ENCODE results near the gene TNRC6A. TPM values are rescaled to one million over a fixed set of nuclear protein-coding genes. Genes with fewer than 3 reads are reported as not detected.

The TNRC6A gene
- total and polyA plus RNA-seq, 10 of the 15 experiments (the other 5 are each of a cell fraction or from before 2014, with no cell fraction given) = 4.6 to 41.3 (median 29.7) TPM

- CTCF ChIA-PET = interaction anchor here (1.0 to 2.1 kb wide), 3 partner anchors 9 to 14 kb away, joined by 3 to 6 read pairs (median 5); no protein-coding TSS in a partner anchor
- SMC1A ChIA-PET (ENCODE audit: uncharacterized antibody, unreplicated experiment) = interaction anchor here (0.9 to 2.4 kb wide), 4 partner anchors 10 to 30 kb away, joined by 3 to 11 read pairs (median 4); no protein-coding TSS in a partner anchor
- FAIRE-seq = no peak
- 100% methylated on average over 2 of the region's 2 CpGs for WGBS (ENCODE audit: insufficient coverage, insufficient replicate concordance, low lambda C conversion rate, missing lambda C conversion rate)
- Histone ChIP-seq H3K4me1 (ENCODE audit: control insufficient read depth, insufficient read depth, low read length) (peaks cover 7% of the 10 kb centered on the region), H3K27me3 (replicated peaks in 1 of 2; ENCODE audit: control insufficient read depth in 2 of 2, insufficient read depth in 2 of 2, low read length in 1 of 2) (no peaks in the 10 kb centered on the region), H3K27ac (ENCODE audit: control insufficient read depth, insufficient read depth) (no peak overlapping the region), H3K79me2 (ENCODE audit: control insufficient read depth, insufficient read depth, low read length) (peaks cover 73% of the 10 kb centered on the region), H3K9me3 (replicated peaks; ENCODE audit: control insufficient read depth, insufficient read depth, low read length) (no peaks in the 10 kb centered on the region), H3K36me3 (ENCODE audit: control insufficient read depth in 2 of 2, insufficient read depth in 2 of 2, low read length in 1 of 2) (peaks cover 0 to 8% of the 10 kb centered on the region in 2 experiments; a peak in 3 of 4 replicates), H3K4me3 (no peak overlapping the region), H4K20me1 (ENCODE audit: control insufficient read depth, insufficient read depth) (peaks cover 8% of the 10 kb centered on the region), H2AFZ (ENCODE audit: control insufficient read depth, low read depth, low read length) (no peak overlapping the region), H3K9ac (ENCODE audit: control insufficient read depth, insufficient read depth, low read length) (no peak overlapping the region), H3K4me2 (ENCODE audit: control insufficient read depth, insufficient read depth) (no peak overlapping the region)
- POLR2A ChIA-PET = no interaction called here
- intact Hi-C loops (cut with micrococcal nuclease; ENCODE audit: unreplicated experiment) = no loop called here
- ATAC-seq = no peak
- in situ Hi-C loops (cut with MboI) = no loop called here
- BruUV-seq (replicated peaks) = no TSS peak
- DNase-seq (ENCODE audit: low read depth, low spot score) = no peak
- RAD21 ChIA-PET (ENCODE audit: unreplicated experiment) = interaction anchor here (1.4 kb wide), 1 partner anchor 9 kb away, joined by 3 read pairs; no protein-coding TSS in a partner anchor
- TF ChIP-seq, protein P1, sequence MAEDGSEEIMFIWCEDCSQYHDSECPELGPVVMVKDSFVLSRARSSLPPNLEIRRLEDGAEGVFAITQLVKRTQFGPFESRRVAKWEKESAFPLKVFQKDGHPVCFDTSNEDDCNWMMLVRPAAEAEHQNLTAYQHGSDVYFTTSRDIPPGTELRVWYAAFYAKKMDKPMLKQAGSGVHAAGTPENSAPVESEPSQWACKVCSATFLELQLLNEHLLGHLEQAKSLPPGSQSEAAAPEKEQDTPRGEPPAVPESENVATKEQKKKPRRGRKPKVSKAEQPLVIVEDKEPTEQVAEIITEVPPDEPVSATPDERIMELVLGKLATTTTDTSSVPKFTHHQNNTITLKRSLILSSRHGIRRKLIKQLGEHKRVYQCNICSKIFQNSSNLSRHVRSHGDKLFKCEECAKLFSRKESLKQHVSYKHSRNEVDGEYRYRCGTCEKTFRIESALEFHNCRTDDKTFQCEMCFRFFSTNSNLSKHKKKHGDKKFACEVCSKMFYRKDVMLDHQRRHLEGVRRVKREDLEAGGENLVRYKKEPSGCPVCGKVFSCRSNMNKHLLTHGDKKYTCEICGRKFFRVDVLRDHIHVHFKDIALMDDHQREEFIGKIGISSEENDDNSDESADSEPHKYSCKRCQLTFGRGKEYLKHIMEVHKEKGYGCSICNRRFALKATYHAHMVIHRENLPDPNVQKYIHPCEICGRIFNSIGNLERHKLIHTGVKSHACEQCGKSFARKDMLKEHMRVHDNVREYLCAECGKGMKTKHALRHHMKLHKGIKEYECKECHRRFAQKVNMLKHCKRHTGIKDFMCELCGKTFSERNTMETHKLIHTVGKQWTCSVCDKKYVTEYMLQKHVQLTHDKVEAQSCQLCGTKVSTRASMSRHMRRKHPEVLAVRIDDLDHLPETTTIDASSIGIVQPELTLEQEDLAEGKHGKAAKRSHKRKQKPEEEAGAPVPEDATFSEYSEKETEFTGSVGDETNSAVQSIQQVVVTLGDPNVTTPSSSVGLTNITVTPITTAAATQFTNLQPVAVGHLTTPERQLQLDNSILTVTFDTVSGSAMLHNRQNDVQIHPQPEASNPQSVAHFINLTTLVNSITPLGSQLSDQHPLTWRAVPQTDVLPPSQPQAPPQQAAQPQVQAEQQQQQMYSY (CRISPR knock-in tag; IDR thresholded peaks at IDR 0.05) = no peak
- no peak for TF ChIP-seq STAT3 (IDR thresholded peaks at IDR 0.05; ENCODE audit: low read depth, low read length)
- TF ChIP-seq SIN3A (IDR thresholded peaks at IDR 0.05; ENCODE audit: low read depth, low read length) = no peak
- no peak for TF ChIP-seq WRNIP1 (IDR thresholded peaks at IDR 0.05; ENCODE audit: borderline replicate concordance, low read depth, low read length)
- no peak for TF ChIP-seq YBX1 (IDR thresholded peaks at IDR 0.05)
- TF ChIP-seq MXI1 (IDR thresholded peaks at IDR 0.05; ENCODE audit: low read depth, low read length) = no peak
- no peak for TF ChIP-seq EP300 (IDR thresholded peaks at IDR 0.05; ENCODE audit: borderline replicate concordance in 1 of 2, control insufficient read depth in 1 of 2, low read depth in 2 of 2, low read length in 2 of 2)
- TF ChIP-seq LARP7 (IDR thresholded peaks at IDR 0.05) = no peak
- TF ChIP-seq FOXM1 (IDR thresholded peaks at IDR 0.05; ENCODE audit: low read depth, low read length) = no peak
- TF ChIP-seq HDAC6 (IDR thresholded peaks at IDR 0.05; ENCODE audit: unreplicated experiment) = no peak
- no peak for TF ChIP-seq EGR1 (IDR thresholded peaks at IDR 0.05; ENCODE audit: borderline replicate concordance in 1 of 2, low read depth in 2 of 2, low read length in 2 of 2)
- no peak for TF ChIP-seq PAX5 (IDR thresholded peaks at IDR 0.05; ENCODE audit: borderline replicate concordance, low read depth, low read length)
- TF ChIP-seq, protein P2, sequence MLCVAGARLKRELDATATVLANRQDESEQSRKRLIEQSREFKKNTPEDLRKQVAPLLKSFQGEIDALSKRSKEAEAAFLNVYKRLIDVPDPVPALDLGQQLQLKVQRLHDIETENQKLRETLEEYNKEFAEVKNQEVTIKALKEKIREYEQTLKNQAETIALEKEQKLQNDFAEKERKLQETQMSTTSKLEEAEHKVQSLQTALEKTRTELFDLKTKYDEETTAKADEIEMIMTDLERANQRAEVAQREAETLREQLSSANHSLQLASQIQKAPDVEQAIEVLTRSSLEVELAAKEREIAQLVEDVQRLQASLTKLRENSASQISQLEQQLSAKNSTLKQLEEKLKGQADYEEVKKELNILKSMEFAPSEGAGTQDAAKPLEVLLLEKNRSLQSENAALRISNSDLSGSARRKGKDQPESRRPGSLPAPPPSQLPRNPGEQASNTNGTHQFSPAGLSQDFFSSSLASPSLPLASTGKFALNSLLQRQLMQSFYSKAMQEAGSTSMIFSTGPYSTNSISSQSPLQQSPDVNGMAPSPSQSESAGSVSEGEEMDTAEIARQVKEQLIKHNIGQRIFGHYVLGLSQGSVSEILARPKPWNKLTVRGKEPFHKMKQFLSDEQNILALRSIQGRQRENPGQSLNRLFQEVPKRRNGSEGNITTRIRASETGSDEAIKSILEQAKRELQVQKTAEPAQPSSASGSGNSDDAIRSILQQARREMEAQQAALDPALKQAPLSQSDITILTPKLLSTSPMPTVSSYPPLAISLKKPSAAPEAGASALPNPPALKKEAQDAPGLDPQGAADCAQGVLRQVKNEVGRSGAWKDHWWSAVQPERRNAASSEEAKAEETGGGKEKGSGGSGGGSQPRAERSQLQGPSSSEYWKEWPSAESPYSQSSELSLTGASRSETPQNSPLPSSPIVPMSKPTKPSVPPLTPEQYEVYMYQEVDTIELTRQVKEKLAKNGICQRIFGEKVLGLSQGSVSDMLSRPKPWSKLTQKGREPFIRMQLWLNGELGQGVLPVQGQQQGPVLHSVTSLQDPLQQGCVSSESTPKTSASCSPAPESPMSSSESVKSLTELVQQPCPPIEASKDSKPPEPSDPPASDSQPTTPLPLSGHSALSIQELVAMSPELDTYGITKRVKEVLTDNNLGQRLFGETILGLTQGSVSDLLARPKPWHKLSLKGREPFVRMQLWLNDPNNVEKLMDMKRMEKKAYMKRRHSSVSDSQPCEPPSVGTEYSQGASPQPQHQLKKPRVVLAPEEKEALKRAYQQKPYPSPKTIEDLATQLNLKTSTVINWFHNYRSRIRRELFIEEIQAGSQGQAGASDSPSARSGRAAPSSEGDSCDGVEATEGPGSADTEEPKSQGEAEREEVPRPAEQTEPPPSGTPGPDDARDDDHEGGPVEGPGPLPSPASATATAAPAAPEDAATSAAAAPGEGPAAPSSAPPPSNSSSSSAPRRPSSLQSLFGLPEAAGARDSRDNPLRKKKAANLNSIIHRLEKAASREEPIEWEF (IDR thresholded peaks at IDR 0.05; ENCODE audit: insufficient replicate concordance, low read depth, low read length) = no peak
These were observed 16.3 kb downstream of the TNRC6A start for GRCh38 chr16:24745791-24746190.
